Endothelial cell (in vitro differentiated cells): Measurements from ENCODE around the gene CACNA2D3. TPM values are rescaled to one million over a fixed set of nuclear protein-coding genes. Genes with fewer than 3 reads are reported as not detected.

Source experiments
- DNase-seq: peaks from one replicate; pipeline ENCODE4 v3.0.0; 2021; ENCODE audit warnings: low spot score
- H3K27ac Mint-ChIP-seq: one replicate; pipeline ENCODE4 v1.8.0; 2021; ENCODE audit warnings: mixed read lengths, inconsistent platforms; ENCODE audit not compliant: unreplicated experiment
- H3K27me3 Mint-ChIP-seq: one replicate; pipeline ENCODE4 v1.8.0; 2021; ENCODE audit warnings: mild to moderate bottlenecking, moderate library complexity, mixed read lengths, inconsistent platforms; ENCODE audit not compliant: unreplicated experiment
- H3K36me3 Mint-ChIP-seq: one replicate; pipeline ENCODE4 v1.8.0; 2021; ENCODE audit warnings: mild to moderate bottlenecking, low read depth, mixed read lengths, inconsistent platforms; ENCODE audit not compliant: unreplicated experiment
- H3K4me1 Mint-ChIP-seq: one replicate; pipeline ENCODE4 v1.8.0; 2021; ENCODE audit warnings: mild to moderate bottlenecking, mixed read lengths, inconsistent platforms; ENCODE audit not compliant: unreplicated experiment
- H3K4me3 Mint-ChIP-seq: one replicate; pipeline ENCODE4 v1.8.0; 2021; ENCODE audit warnings: mild to moderate bottlenecking, mixed read lengths, inconsistent platforms; ENCODE audit not compliant: unreplicated experiment
- H3K9me3 Mint-ChIP-seq: one replicate; pipeline ENCODE4 v1.8.0; 2021; ENCODE audit warnings: mixed read lengths, inconsistent platforms; ENCODE audit not compliant: unreplicated experiment
- total RNA-seq: library from RNA; stranded (reverse); fragmentation: NEBNext Ultra II Directional; extraction: Animal tissue kit (Norgen Biotek cat#: 25700); gene quantifications from one replicate; pipeline ENCODE4 v1.2.1, GENCODE V29; 2021; ENCODE audit not compliant: unreplicated experiment
- TF ChIP-seq, protein P1 (sequence below): fragments of 200-600 bp; sonication (generic); IDR thresholded peaks from one replicate; pipeline ENCODE4 v1.5.0; 2021; ENCODE audit warnings: antibody characterized with exemption; ENCODE audit not compliant: unreplicated experiment

The CACNA2D3 gene
- total RNA-seq, 1 donor from 2014 or later = 0.46 TPM

DNA sequence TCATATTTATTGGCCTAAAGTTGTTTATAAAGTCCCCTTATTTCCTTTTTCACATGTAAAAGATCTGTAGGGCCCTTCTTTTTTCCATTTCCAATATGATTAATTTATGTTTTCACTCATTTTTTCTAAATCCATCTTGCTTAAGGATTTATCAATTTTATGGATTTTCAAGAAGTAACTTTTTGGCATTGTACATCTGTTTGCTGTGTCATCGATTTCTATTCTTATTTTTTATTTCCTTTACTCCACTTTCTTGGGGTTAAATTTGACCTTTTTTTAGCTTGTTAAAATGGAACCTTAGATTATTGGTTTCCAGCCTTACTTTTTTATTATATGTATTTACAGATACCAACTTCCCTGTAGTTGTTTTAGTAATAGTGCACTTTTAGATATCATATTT is 597.6 kb downstream of the CACNA2D3 start:
- Mint-ChIP-seq H3K4me3 (no peak overlapping the region), H3K36me3 (no peaks in the 10 kb centered on the region), H3K27me3 (no peaks in the 10 kb centered on the region), H3K27ac (no peak overlapping the region), H3K9me3 (no peaks in the 10 kb centered on the region), H3K4me1 (no peaks in the 10 kb centered on the region)
- TF ChIP-seq, protein P1, sequence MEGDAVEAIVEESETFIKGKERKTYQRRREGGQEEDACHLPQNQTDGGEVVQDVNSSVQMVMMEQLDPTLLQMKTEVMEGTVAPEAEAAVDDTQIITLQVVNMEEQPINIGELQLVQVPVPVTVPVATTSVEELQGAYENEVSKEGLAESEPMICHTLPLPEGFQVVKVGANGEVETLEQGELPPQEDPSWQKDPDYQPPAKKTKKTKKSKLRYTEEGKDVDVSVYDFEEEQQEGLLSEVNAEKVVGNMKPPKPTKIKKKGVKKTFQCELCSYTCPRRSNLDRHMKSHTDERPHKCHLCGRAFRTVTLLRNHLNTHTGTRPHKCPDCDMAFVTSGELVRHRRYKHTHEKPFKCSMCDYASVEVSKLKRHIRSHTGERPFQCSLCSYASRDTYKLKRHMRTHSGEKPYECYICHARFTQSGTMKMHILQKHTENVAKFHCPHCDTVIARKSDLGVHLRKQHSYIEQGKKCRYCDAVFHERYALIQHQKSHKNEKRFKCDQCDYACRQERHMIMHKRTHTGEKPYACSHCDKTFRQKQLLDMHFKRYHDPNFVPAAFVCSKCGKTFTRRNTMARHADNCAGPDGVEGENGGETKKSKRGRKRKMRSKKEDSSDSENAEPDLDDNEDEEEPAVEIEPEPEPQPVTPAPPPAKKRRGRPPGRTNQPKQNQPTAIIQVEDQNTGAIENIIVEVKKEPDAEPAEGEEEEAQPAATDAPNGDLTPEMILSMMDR = no peak
- DNase-seq = no peak

DNA sequence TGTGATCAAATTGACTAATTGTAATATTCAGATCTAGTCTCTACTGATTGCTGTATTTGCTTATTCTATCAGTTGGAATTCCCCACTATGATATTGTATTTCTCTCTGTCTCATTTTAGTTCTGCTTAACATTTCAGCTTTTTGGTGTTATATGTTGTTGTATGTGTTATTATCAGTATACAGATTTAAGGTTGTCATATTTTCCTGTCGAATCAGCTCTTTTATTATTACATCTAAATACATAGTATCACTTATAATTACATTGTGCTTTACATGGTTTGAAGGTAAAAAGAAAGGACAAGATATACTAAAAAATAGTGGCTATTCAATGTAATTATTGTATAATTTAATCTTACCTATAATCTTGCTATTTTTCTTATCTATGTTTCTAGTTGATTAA is 598.3 kb downstream of the CACNA2D3 start:
- H3K4me3 Mint-ChIP-seq = no peak overlapping the region
- H3K27ac Mint-ChIP-seq = no peak overlapping the region
- no peaks in the 10 kb centered on the region for H3K4me1 Mint-ChIP-seq
- no peak for DNase-seq
- no peaks in the 10 kb centered on the region for H3K27me3 Mint-ChIP-seq
- no peaks in the 10 kb centered on the region for H3K36me3 Mint-ChIP-seq
- TF ChIP-seq, protein P1 = no peak
- no peaks in the 10 kb centered on the region for H3K9me3 Mint-ChIP-seq

GRCh38 chr3:54731732-54732445 is 609.5 kb downstream of the CACNA2D3 start:
- TF ChIP-seq, protein P1 = no peak
- H3K27ac Mint-ChIP-seq = no peak overlapping the region
- peaks cover 4% of the 10 kb centered on the region for H3K36me3 Mint-ChIP-seq
- H3K4me1 Mint-ChIP-seq = no peaks in the 10 kb centered on the region
- no peaks in the 10 kb centered on the region for H3K9me3 Mint-ChIP-seq
- no peaks in the 10 kb centered on the region for H3K27me3 Mint-ChIP-seq
- no peak for DNase-seq
- H3K4me3 Mint-ChIP-seq = no peak overlapping the region

GRCh38 chr3:54733106-54734006 is 611.0 kb downstream of the CACNA2D3 start:
- no peak for DNase-seq
- Mint-ChIP-seq H3K27ac (no peak overlapping the region), H3K4me3 (no peak overlapping the region), H3K36me3 (no peaks in the 10 kb centered on the region), H3K9me3 (no peaks in the 10 kb centered on the region), H3K27me3 (no peaks in the 10 kb centered on the region), H3K4me1 (no peaks in the 10 kb centered on the region)
- TF ChIP-seq, protein P1 = no peak

DNA sequence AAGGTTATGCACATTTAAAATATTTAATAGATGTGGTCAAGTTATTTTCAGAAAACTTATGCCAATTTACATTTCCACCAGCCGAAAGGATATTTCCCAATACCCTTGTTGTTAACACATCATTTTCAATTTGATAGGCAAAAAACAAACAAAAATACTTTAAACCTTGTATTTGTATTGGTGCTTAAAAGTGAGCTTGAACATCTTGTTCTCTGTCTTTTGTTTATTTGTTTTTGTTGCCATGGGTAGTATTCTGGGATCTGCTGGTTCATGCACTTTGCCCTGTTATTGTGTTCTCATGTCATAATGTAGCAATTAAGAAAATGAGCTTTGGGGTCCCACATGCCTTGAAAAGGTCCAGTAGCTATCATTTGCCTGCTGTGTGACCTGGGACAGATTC is 614.1 kb downstream of the CACNA2D3 start:
- no peaks in the 10 kb centered on the region for H3K27me3 Mint-ChIP-seq
- H3K9me3 Mint-ChIP-seq = no peaks in the 10 kb centered on the region
- no peak for DNase-seq
- no peaks in the 10 kb centered on the region for H3K36me3 Mint-ChIP-seq
- TF ChIP-seq, protein P1 = no peak
- H3K27ac Mint-ChIP-seq = no peak overlapping the region
- H3K4me3 Mint-ChIP-seq = no peak overlapping the region
- no peaks in the 10 kb centered on the region for H3K4me1 Mint-ChIP-seq
